8988T (cell line): Measurements from ENCODE around the gene SLC14A1.

Experiments
- DNase-seq: peaks from one replicate; pipeline ENCODE4 v3.0.0; 2011

Gene SLC14A1

GRCh38 chr18:45723567-45724355 is at the start of gene SLC14A1:
Gene SLC14A1, plus strand, starts transcription at chr18:45724181. Its CDS starts 6,140 bp downstream, at chr18:45730321.
- DNase-seq: no peak

DNA sequence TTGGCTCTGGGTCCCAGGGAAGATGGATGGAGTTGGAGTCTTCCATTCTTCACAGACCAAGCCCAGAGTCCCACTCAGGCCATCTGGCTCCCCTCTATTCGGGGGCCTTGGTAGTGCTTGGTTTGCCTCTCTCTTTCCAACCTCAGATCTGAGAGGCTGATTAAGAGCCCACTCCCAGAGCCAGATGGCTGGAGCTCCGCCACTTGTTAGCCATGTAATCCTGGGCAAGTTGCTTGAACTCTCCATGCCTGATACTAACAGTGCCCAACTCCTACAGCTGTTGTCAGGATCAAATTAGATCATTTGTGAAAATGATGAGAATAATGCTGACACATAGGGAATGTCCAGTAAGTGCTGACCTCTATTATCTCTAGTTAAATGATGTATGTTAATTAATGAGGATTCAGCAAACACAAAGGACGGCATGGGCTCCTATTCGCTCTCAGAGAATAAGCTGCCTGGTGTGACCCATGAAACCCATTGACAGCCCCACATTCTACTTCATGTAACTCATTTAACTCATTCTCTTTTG is 46.6 kb upstream of the SLC14A1 start:
- no peak for DNase-seq

GRCh38 chr18:45678441-45678840 is 45.5 kb upstream of the SLC14A1 start:
- no peak for DNase-seq

DNA sequence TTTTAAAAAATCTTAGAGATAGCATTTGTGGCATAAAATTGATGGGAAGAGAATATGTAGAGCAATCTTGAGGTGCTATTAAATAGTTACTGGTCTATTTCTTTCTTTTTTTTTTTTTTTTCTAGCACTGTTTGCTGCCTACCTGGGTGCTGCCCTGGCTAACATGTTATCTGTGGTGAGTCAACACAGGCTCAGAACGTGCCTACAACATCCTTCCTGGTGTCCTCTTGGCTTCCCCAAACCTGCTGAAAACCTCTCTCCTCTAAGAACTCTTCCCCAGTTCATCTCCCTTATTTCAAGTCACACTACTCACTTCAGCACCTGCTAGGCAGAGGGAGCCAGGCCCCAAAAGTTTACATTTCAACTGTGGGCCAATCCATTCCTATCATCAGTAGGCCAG is 45.1 kb upstream of the SLC14A1 start:
- DNase-seq: no peak

DNA sequence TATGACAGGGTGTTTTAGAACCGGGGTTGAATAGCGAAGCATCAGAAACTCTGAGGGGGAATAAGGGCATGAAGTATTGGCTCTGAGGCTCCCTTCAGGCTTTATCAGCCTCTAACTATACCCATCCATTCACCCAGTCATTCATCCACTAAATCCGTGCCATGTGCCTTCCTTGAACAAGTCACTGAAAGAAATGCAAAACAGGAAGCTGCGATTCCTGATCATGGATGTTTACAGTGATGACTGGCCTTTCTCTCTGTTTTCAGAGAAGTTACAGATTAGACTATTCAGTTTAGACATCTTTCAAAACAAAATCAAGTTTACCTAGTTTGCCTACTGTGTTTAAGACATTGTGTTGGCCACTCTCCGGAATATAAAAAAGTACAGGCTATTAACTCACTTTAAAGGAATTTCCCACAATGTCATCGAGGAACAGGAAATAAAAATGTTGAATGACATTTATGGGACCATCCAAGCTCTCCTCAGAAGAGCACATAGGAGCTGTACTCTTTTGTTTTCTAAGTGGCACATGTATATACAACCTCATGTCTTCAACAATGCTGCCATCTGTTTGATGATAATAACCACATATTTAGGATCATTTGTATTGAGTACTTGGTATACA is 43.8 kb upstream of the SLC14A1 start:
- no peak for DNase-seq

DNA sequence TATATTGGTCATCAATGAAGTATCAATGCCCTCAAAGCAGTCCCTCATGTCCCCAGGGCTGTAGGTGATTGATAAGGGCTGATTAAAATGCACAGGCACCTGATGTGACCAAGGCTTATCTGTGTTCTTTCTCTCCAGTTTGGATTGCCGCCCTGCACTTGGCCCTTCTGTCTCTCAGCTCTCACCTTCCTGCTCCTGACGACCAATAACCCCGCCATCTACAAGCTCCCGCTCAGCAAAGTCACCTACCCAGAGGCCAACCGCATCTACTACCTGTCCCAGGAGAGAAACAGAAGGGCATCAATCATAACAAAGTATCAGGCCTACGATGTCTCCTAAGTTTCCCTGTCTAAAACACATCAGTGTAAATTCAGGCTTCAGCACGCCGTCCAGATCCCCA is 41.8 kb upstream of the SLC14A1 start:
- no peak for DNase-seq

DNA sequence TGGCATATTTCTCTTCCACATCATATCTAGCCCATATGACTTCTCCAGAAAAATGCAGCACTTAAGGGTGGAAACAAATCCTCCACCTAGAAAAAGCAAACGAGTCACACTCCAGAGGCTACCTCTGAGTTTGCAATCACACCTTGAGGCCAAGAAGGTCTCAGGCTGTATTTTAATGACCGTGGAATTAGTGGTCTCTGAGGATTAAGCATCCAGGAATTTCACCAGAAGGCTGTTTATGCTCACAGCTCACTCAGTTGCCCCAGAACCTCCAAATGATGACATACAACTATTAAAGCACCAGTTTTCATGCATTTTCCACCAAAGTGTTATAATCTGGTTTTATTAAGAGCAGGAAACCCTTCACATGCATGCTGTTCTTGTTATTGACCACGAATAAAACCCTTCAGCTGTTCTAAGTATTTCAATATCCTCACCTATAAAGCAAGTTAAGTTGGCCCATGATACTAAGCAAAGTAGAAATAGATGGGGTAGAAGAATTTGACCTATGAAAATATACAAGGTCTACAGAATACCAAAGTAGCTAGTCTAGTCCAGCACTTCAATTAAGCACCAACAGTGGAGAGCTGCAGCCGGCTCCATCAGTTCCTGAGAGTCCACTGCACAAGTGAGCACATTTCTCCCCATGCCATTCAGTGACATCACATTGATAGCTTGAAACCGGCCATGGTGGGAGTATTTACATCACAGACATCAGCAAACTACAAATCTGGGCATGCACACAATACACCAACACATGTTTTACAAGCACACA is 39.5 kb upstream of the SLC14A1 start:
- DNase-seq: no peak

- DNase-seq: no peak
Observed at GRCh38 chr18:45686891-45687611, 36.9 kb upstream of the SLC14A1 start.

DNA sequence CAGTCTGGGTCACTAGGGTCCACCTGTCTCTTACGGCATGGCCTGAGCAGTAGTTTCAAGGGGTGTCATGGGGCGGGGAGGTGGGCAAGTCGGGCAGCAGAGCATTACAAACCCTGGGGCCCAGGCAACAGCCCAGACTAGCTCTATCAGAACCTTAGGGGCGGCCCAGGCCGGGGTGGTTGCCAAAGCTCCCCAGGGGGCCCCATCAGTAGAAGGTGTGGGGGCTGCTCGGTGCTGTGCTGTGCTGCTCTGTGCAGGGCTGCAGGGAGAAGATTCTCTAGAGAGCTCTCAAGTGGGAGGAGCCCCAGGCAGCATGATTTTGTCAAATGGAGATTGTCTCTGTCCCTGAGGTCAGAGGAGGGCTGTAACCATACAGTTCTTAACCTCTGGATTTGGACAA is 36.4 kb upstream of the SLC14A1 start:
- no peak for DNase-seq

- no peak for DNase-seq
Observed at GRCh38 chr18:45688113-45688512, 35.9 kb upstream of the SLC14A1 start.

DNA sequence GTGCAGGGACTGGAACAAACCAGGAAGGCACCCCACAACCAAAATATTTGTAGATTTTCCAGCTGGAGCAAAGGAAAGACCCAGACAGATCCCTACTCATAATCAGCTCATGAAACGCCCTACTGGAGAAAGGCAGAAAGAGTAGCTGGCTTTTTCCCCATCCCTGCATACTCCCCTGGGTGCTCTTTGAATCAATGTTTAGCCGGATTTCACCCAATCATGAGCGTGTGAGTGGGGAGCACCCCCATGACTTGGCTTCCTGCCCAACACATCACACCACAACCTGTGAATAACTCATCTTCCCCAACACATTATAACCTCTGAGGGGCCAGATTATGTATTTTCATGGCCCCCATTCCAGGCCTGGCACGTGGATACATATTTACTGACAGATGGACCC is 35.1 kb upstream of the SLC14A1 start:
- no peak for DNase-seq

- DNase-seq: no peak
Observed at GRCh38 chr18:45689396-45689795, 34.6 kb upstream of the SLC14A1 start.

GRCh38 chr18:45690975-45691815 is 32.8 kb upstream of the SLC14A1 start:
- no peak for DNase-seq

- DNase-seq: no peak
Observed at GRCh38 chr18:45691816-45692179, 32.2 kb upstream of the SLC14A1 start.

DNA sequence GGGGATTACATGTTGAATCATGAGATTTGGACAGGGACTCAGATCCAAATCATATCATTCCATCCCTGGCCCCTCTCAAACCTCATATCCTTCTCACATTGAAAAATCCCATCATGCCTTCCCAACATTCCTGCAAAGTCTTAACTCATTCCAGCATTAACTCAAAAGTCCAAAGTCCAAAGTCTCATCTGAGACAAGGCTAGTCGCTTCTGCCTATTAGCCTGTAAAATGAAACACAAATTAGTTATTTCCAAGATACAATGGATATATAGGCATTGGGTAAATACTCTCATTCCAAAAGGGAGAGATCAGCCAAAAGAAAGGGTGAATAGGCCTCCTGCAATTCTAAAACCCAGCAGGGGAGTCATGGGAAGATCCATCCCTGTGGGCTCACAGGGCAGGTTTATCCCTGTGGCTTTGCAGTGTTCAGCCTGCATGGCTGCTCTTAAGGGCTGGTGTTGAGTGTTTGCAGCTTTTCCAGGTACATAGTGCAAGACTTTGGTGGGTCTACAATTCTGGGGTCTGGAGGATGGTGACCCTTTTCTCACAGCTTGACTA is 21.2 kb upstream of the SLC14A1 start:
- DNase-seq: no peak

GRCh38 chr18:45708831-45709230 is 15.2 kb upstream of the SLC14A1 start:
- DNase-seq: no peak

DNA sequence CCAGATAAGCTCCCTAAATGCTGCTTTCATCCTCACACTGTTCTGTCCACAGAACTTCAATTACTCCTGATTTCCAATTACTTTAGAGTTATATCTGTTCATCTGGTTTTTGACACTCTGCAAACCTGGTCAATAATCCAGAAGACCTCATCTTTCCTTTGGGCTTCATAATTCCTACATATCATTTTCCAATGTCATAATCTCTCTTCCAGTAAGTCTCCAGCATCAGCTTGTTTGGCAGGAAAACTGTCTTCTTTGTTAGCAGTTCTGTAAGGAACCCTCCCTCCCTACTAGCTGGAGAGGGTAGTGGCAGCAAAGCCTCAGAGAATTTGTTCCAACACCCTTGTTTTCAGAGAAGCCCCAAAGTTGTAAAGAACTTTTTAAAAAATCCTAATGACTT is 11.9 kb upstream of the SLC14A1 start:
- no peak for DNase-seq

GRCh38 chr18:45713239-45713638 is 10.7 kb upstream of the SLC14A1 start:
- DNase-seq: no peak

- no peak for DNase-seq
Observed at GRCh38 chr18:45715212-45715780, 8.7 kb upstream of the SLC14A1 start.

DNA sequence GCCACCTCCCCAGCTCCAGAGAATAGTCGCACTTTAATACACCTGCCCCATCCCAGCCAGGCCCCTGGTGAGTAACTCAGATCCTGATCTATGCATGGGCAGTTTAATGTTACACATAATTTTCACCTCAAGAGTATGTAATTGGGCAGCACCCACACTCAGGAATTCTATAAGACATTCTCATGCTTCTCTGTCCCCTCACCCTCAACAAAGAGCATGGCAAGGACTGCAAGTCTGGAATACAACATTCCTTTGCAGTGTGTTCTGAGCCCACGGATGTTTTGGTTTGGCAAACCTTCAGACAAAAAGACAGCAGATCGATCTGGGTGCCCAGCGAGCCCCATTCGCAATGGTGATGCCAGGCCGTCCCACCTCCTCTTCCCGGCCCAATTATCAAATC is 4.9 kb upstream of the SLC14A1 start:
- DNase-seq: no peak

- DNase-seq: peak; percentile 60
Observed at GRCh38 chr18:45722899-45723298, 1.1 kb upstream of the SLC14A1 start.
